H4 (cell line): ENCODE measurements around the gene HDAC2. TPM values are rescaled to one million over a fixed set of nuclear protein-coding genes. Genes with fewer than 3 reads are reported as not detected.
"Not testable (repeated sequence)": the region's sequence is repeated elsewhere in the genome, so short reads cannot be mapped to it uniquely, and the experiment has no call there.

Source experiments
- DNase-seq: peaks from one replicate; pipeline ENCODE4 v3.0.0-alpha.2; 2015; ENCODE audit warnings: low spot score
- total RNA-seq: library from RNA; depleted of rRNA; stranded (reverse); fragments of >200 nt; shearing (Covaris generic); gene quantifications from 2 replicates; pipeline ENCODE4 v1.2.3, GENCODE V29; 2014

The HDAC2 gene
- total RNA-seq, 1 experiment from 2014 or later: 70.7 TPM

GRCh38 chr6:113971741-113972140 is 793 bp upstream of the HDAC2 start:
- DNase-seq: peak; percentile 4

GRCh38 chr6:113969888-113970804 is 802 bp downstream of the HDAC2 start:
- peak; percentile 4 for DNase-seq

- no peak for DNase-seq
Observed at GRCh38 chr6:113968472-113968871, 2.5 kb downstream of the HDAC2 start.

- no peak for DNase-seq
Observed at GRCh38 chr6:113967777-113968176, 3.2 kb downstream of the HDAC2 start.

GRCh38 chr6:113960795-113961194 is 10.2 kb downstream of the HDAC2 start:
- DNase-seq: no peak

GRCh38 chr6:113959235-113959634 is 11.7 kb downstream of the HDAC2 start:
- no peak for DNase-seq

- no peak for DNase-seq
Observed at GRCh38 chr6:113954653-113955052, 16.3 kb downstream of the HDAC2 start.

- no peak for DNase-seq
Observed at GRCh38 chr6:113953346-113953745, 17.6 kb downstream of the HDAC2 start.

- no peak for DNase-seq
Observed at GRCh38 chr6:113949499-113949898, 21.4 kb downstream of the HDAC2 start.

GRCh38 chr6:113944701-113945100 is 26.2 kb downstream of the HDAC2 start:
- DNase-seq: no peak

GRCh38 chr6:113939825-113940224 is 31.1 kb downstream of the HDAC2 start:
- no peak for DNase-seq

GRCh38 chr6:113936093-113936934 is 34.6 kb downstream of the HDAC2 start:
- DNase-seq: peak; percentile 25

GRCh38 chr6:113934101-113934500 is 36.8 kb downstream of the HDAC2 start:
- no peak for DNase-seq

GRCh38 chr6:113931907-113932306 is 39.0 kb downstream of the HDAC2 start:
- not testable (repeated sequence) for DNase-seq

GRCh38 chr6:113930183-113930582 is 40.8 kb downstream of the HDAC2 start:
- no peak for DNase-seq

GRCh38 chr6:113927001-113927400 is 43.9 kb downstream of the HDAC2 start:
- no peak for DNase-seq

- no peak for DNase-seq
Observed at GRCh38 chr6:113925378-113925777, 45.6 kb downstream of the HDAC2 start.

GRCh38 chr6:113924312-113924723 is 46.6 kb downstream of the HDAC2 start:
- no peak for DNase-seq

- no peak for DNase-seq
Observed at GRCh38 chr6:113923526-113923925, 47.4 kb downstream of the HDAC2 start.

- DNase-seq: no peak
Observed at GRCh38 chr6:113921299-113921904, 49.5 kb downstream of the HDAC2 start.

GRCh38 chr6:113920663-113921267 is 50.2 kb downstream of the HDAC2 start:
- DNase-seq: no peak

- not testable (repeated sequence) for DNase-seq
Observed at GRCh38 chr6:113910285-113910684, 60.7 kb downstream of the HDAC2 start.
